ENCODE measurements around the gene AMPD2. TPM values are rescaled to one million over a fixed set of nuclear protein-coding genes. Genes with fewer than 3 reads are reported as not detected.

AMPD2 gene
- total and polyA plus RNA-seq, 9 of the 15 experiments (the other 6 are each of a cell fraction or from before 2014, with no cell fraction given): 2.0 to 77.7 (median 28.2) TPM

DNA sequence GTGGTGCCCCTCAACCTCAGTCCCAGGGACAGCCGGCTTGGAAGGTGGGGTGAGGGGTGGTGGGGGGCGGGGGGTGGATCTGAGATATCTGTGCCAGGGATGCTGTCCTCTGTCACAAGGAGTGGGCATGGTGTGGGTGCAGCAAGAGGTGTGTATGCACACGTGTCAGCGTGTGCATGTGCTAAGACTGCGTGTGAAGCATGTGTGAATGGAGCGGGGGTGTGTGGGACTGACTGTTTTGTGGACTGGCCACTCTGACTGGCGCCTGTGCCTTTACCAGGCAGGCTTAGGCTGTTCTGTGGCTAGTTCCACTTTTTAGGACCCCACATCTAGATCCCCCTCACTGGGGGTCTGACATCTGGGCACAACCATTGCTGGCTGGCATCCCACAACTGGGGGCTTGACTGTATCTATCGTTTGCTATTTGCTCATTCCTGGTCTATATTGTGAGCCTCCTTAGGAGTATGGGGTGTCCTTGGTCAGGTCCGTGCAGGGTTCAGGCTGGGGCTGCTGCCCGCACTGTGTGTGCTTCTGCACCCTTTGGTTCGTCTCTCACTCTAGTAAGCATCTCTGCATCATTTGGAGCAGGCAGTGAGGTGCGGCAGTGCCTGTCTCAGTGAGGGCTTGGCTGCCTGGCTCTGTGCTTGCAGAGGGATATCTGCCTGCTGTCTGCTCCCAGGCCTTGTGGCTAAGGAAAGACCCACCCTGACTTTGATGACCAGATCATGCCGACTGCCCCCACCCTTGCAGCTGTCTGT lies 1.9 kb downstream of the AMPD2 start:
- no peak for DNase-seq (ENCODE audit: extremely low read depth in 1 of 4, low spot score in 3 of 4)
- FAIRE-seq: no peak
- WGBS (ENCODE audit: insufficient coverage, low coverage, missing lambda C conversion rate): 43% methylated on average over 12 of the region's 13 CpGs
- Histone ChIP-seq H3K4me1 (replicated peaks in 1 of 2; ENCODE audit: control insufficient read depth in 2 of 2, insufficient read depth in 2 of 2, low read length in 2 of 2) (peaks cover 32 to 66% of the 10 kb centered on the region in 2 experiments), H3K36me3 (ENCODE audit: control insufficient read depth, insufficient read depth, low read length) (peaks cover 9% of the 10 kb centered on the region; the same call in 1 of the 3 replicates), H3K27ac (ENCODE audit: extremely low read depth, low read depth, low read length) (no peak overlapping the region), H3K4me3 (peak overlapping the region; percentile 61), H4K20me1 (replicated peaks; ENCODE audit: control insufficient read depth, insufficient read depth, low read length) (peaks cover 5% of the 10 kb centered on the region; the same call in 1 of the 2 replicates), H2AFZ (ENCODE audit: low read depth, low read length) (no peak overlapping the region), H3K9me1 (ENCODE audit: control insufficient read depth, insufficient read depth, low read length) (no peaks in the 10 kb centered on the region), H3K9me3 (replicated peaks; ENCODE audit: control insufficient read depth, insufficient read depth, low read depth, low read length) (no peaks in the 10 kb centered on the region), H3K9ac (ENCODE audit: insufficient read depth in 1 of 2, low read depth in 2 of 2, low read length in 2 of 2) (peak overlapping the region in 1 of 2 experiments; percentile 98; a peak in 2 of 4 replicates), H3K79me2 (ENCODE audit: control insufficient read depth, insufficient read depth, low read length) (peaks cover 55% of the 10 kb centered on the region), H3K4me2 (ENCODE audit: insufficient read depth, low read length) (peak overlapping the region; percentile 96), H3K27me3 (ENCODE audit: control insufficient read depth in 2 of 2, insufficient read depth in 2 of 2, low read length in 2 of 2) (no peaks in the 10 kb centered on the region)
- in situ Hi-C loops (cut with MboI) (loop anchor here (5.0 kb wide), 1 partner anchor 74 kb away; the partner anchor contains the start of gene GNAI3), intact Hi-C loops (cut with micrococcal nuclease) (no loop called here)
- no TSS peak for BruUV-seq (replicated peaks)
- ATAC-seq: no peak
- ChIA-PET POLR2A (interaction anchor here (0.7 to 1.9 kb wide), 4 partner anchors 9 to 269 kb away, joined by 3 to 5 read pairs (median 3); partner anchors contain the start of gene GNAI3), CTCF (ENCODE audit: low intra/inter-chr PET ratio) (no interaction called here)
- TF ChIP-seq JUNB (CRISPR knock-in tag; conservative IDR thresholded peaks at IDR 0.05) (no peak), CBX2 (IDR thresholded peaks at IDR 0.05; ENCODE audit: insufficient read depth, low read length, poor library complexity, severe bottlenecking) (no peak), KDM5B (IDR thresholded peaks at IDR 0.05; ENCODE audit: insufficient replicate concordance, low read depth, low read length) (peak; percentile 11), DACH1 (IDR thresholded peaks at IDR 0.05; ENCODE audit: partially characterized antibody) (no peak), KAT7 (CRISPR knock-in tag; IDR thresholded peaks at IDR 0.05; ENCODE audit: borderline replicate concordance) (peak; percentile 39; the same call in 1 of the 2 replicates)
- TF ChIP-seq, protein P1, sequence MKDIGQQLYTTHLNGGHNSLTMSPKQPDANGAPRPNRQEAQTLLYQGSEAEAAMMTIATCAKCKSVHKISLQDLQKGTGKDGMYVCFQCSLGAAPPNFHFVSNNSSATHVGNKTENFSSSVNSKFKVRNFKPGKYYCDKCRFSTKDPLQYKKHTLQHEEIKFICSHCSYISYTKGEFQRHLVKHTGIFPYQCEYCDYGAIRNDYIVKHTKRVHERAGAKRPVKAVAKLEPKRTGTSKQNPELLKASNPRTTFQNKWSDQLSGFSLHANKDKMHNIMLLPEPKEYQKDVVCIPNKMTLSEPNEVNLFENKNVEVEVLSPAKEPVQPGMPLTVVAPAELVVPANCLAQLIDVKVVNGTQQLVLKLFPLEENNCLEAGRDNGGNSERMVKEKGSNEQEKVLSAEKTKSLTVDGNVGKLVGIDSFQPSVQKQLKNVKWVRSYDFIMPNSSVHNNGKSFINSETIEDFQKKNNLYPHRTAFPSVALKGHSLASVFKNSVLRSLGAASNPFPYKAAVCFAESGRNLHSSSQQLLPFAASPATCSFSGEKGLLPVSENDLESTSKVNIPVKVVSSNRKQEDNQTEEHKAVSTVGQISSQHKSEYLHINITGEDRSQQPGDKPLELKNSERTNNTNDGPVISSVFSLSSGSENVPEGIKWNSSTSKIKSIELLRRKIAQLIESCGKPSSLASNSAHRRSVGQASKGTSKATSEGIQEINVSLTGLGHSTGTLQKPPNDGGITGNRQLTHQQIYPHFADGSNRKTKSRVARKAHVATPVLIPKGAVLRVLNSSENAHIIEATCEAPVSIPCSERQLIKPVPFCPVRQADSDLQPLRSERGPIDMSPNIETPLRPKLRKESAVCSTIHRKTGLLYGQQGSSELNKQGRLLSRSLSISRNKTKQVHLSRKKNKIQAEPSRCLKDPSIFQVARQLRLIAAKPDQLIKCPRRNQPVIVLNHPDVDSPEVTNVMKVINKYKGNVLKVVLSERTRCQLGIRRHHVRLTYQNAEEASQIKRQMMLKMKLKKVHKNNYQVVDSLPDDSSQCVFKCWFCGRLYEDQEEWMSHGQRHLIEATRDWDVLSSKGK (CRISPR knock-in tag; IDR thresholded peaks at IDR 0.05): no peak
- TF ChIP-seq, protein P2, sequence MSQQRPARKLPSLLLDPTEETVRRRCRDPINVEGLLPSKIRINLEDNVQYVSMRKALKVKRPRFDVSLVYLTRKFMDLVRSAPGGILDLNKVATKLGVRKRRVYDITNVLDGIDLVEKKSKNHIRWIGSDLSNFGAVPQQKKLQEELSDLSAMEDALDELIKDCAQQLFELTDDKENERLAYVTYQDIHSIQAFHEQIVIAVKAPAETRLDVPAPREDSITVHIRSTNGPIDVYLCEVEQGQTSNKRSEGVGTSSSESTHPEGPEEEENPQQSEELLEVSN (IDR thresholded peaks at IDR 0.05; ENCODE audit: borderline replicate concordance in 1 of 2, extremely low read depth in 1 of 2, insufficient read depth in 1 of 2, insufficient read length in 1 of 2, low read depth in 1 of 2, low read length in 1 of 2, poor library complexity in 1 of 2, severe bottlenecking in 1 of 2): peak in 1 of 2 experiments; percentile 16
